ENCODE data around the gene OLFML1.

OLFML1 gene

GRCh38 chr11:7449211-7449840, 36.0 kb upstream of the OLFML1 start:
- Histone ChIP-seq H3K4me3 (ENCODE audit: low read depth in 1 of 2, low read length in 2 of 2) (no peak overlapping the region), H3K36me3 (ENCODE audit: control insufficient read depth in 1 of 2, insufficient read depth in 2 of 2, low read length in 2 of 2) (no peaks in the 10 kb centered on the region), H3K27ac (ENCODE audit: low read depth, low read length) (no peak overlapping the region), H3K9me3 (ENCODE audit: control insufficient read depth in 1 of 2, low read length in 2 of 2) (no peaks in the 10 kb centered on the region), H3K9ac (ENCODE audit: low read depth in 1 of 2, low read length in 2 of 2) (no peak overlapping the region), H3K4me1 (ENCODE audit: control insufficient read depth in 1 of 2, insufficient read depth in 2 of 2, low read length in 2 of 2) (peaks cover 0 to 7% of the 10 kb centered on the region in 2 donors), H3K27me3 (ENCODE audit: control insufficient read depth in 1 of 2, insufficient read depth in 2 of 2, low read length in 2 of 2) (no peaks in the 10 kb centered on the region)

- Histone ChIP-seq H3K27me3 (ENCODE audit: control insufficient read depth in 1 of 2, insufficient read depth in 2 of 2, low read length in 2 of 2) (no peaks in the 10 kb centered on the region), H3K9ac (ENCODE audit: low read depth in 1 of 2, low read length in 2 of 2) (no peak overlapping the region), H3K9me3 (ENCODE audit: control insufficient read depth in 1 of 2, low read length in 2 of 2) (no peaks in the 10 kb centered on the region), H3K36me3 (ENCODE audit: control insufficient read depth in 1 of 2, insufficient read depth in 2 of 2, low read length in 2 of 2) (no peaks in the 10 kb centered on the region), H3K27ac (ENCODE audit: low read depth, low read length) (no peak overlapping the region), H3K4me3 (ENCODE audit: low read depth in 1 of 2, low read length in 2 of 2) (no peak overlapping the region), H3K4me1 (ENCODE audit: control insufficient read depth in 1 of 2, insufficient read depth in 2 of 2, low read length in 2 of 2) (peaks cover 0 to 7% of the 10 kb centered on the region in 2 donors)
Observed at GRCh38 chr11:7449841-7450214, 35.5 kb upstream of the OLFML1 start.

- H3K4me1 ChIP-seq (ENCODE audit: control insufficient read depth in 1 of 2, insufficient read depth in 2 of 2, low read length in 2 of 2) = peaks cover 0 to 7% of the 10 kb centered on the region in 2 donors
- no peaks in the 10 kb centered on the region for H3K9me3 ChIP-seq (ENCODE audit: control insufficient read depth in 1 of 2, low read length in 2 of 2)
- no peaks in the 10 kb centered on the region for H3K27me3 ChIP-seq (ENCODE audit: control insufficient read depth in 1 of 2, insufficient read depth in 2 of 2, low read length in 2 of 2)
- H3K36me3 ChIP-seq (ENCODE audit: control insufficient read depth in 1 of 2, insufficient read depth in 2 of 2, low read length in 2 of 2) = no peaks in the 10 kb centered on the region
- H3K4me3 ChIP-seq (ENCODE audit: low read depth in 1 of 2, low read length in 2 of 2) = no peak overlapping the region
- no peak overlapping the region for H3K9ac ChIP-seq (ENCODE audit: low read depth in 1 of 2, low read length in 2 of 2)
- H3K27ac ChIP-seq (ENCODE audit: low read depth, low read length) = no peak overlapping the region
Observed at GRCh38 chr11:7450836-7451235, 34.5 kb upstream of the OLFML1 start.

- Histone ChIP-seq H3K36me3 (ENCODE audit: control insufficient read depth in 1 of 2, insufficient read depth in 2 of 2, low read length in 2 of 2) (no peaks in the 10 kb centered on the region), H3K9ac (ENCODE audit: low read depth in 1 of 2, low read length in 2 of 2) (no peak overlapping the region), H3K4me1 (ENCODE audit: control insufficient read depth in 1 of 2, insufficient read depth in 2 of 2, low read length in 2 of 2) (peaks cover 0 to 7% of the 10 kb centered on the region in 2 donors), H3K4me3 (ENCODE audit: low read depth in 1 of 2, low read length in 2 of 2) (no peak overlapping the region), H3K27me3 (ENCODE audit: control insufficient read depth in 1 of 2, insufficient read depth in 2 of 2, low read length in 2 of 2) (no peaks in the 10 kb centered on the region), H3K9me3 (ENCODE audit: control insufficient read depth in 1 of 2, low read length in 2 of 2) (no peaks in the 10 kb centered on the region), H3K27ac (ENCODE audit: low read depth, low read length) (no peak overlapping the region)
Observed at GRCh38 chr11:7451520-7451919, 33.8 kb upstream of the OLFML1 start.

- no peaks in the 10 kb centered on the region for H3K27me3 ChIP-seq (ENCODE audit: control insufficient read depth in 1 of 2, insufficient read depth in 2 of 2, low read length in 2 of 2)
- no peaks in the 10 kb centered on the region for H3K9me3 ChIP-seq (ENCODE audit: control insufficient read depth in 1 of 2, low read length in 2 of 2)
- peaks cover 0 to 7% of the 10 kb centered on the region in 2 donors for H3K4me1 ChIP-seq (ENCODE audit: control insufficient read depth in 1 of 2, insufficient read depth in 2 of 2, low read length in 2 of 2)
- no peak overlapping the region for H3K4me3 ChIP-seq (ENCODE audit: low read depth in 1 of 2, low read length in 2 of 2)
- H3K27ac ChIP-seq (ENCODE audit: low read depth, low read length) = no peak overlapping the region
- H3K9ac ChIP-seq (ENCODE audit: low read depth in 1 of 2, low read length in 2 of 2) = no peak overlapping the region
- no peaks in the 10 kb centered on the region for H3K36me3 ChIP-seq (ENCODE audit: control insufficient read depth in 1 of 2, insufficient read depth in 2 of 2, low read length in 2 of 2)
Observed at GRCh38 chr11:7451952-7452494, 33.3 kb upstream of the OLFML1 start.

GRCh38 chr11:7454854-7455253, 30.5 kb upstream of the OLFML1 start:
- Histone ChIP-seq H3K9ac (ENCODE audit: low read depth in 1 of 2, low read length in 2 of 2) (no peak overlapping the region), H3K4me3 (ENCODE audit: low read depth in 1 of 2, low read length in 2 of 2) (no peak overlapping the region), H3K4me1 (ENCODE audit: control insufficient read depth in 1 of 2, insufficient read depth in 2 of 2, low read length in 2 of 2) (no peaks in the 10 kb centered on the region), H3K36me3 (ENCODE audit: control insufficient read depth in 1 of 2, insufficient read depth in 2 of 2, low read length in 2 of 2) (no peaks in the 10 kb centered on the region), H3K9me3 (ENCODE audit: control insufficient read depth in 1 of 2, low read length in 2 of 2) (no peaks in the 10 kb centered on the region), H3K27ac (ENCODE audit: low read depth, low read length) (no peak overlapping the region), H3K27me3 (ENCODE audit: control insufficient read depth in 1 of 2, insufficient read depth in 2 of 2, low read length in 2 of 2) (no peaks in the 10 kb centered on the region)

- no peak overlapping the region for H3K4me3 ChIP-seq (ENCODE audit: low read depth in 1 of 2, low read length in 2 of 2)
- no peaks in the 10 kb centered on the region for H3K27me3 ChIP-seq (ENCODE audit: control insufficient read depth in 1 of 2, insufficient read depth in 2 of 2, low read length in 2 of 2)
- no peak overlapping the region for H3K9ac ChIP-seq (ENCODE audit: low read depth in 1 of 2, low read length in 2 of 2)
Observed at GRCh38 chr11:7457211-7457610, 28.1 kb upstream of the OLFML1 start.

GRCh38 chr11:7462706-7463105, 22.6 kb upstream of the OLFML1 start:
- H3K9ac ChIP-seq (ENCODE audit: low read depth in 1 of 2, low read length in 2 of 2) = no peak overlapping the region
- no peaks in the 10 kb centered on the region for H3K36me3 ChIP-seq (ENCODE audit: control insufficient read depth in 1 of 2, insufficient read depth in 2 of 2, low read length in 2 of 2)
- no peaks in the 10 kb centered on the region for H3K4me1 ChIP-seq (ENCODE audit: control insufficient read depth in 1 of 2, insufficient read depth in 2 of 2, low read length in 2 of 2)
- H3K27ac ChIP-seq (ENCODE audit: low read depth, low read length) = no peak overlapping the region
- H3K4me3 ChIP-seq (ENCODE audit: low read depth in 1 of 2, low read length in 2 of 2) = no peak overlapping the region
- no peaks in the 10 kb centered on the region for H3K9me3 ChIP-seq (ENCODE audit: control insufficient read depth in 1 of 2, low read length in 2 of 2)
- no peaks in the 10 kb centered on the region for H3K27me3 ChIP-seq (ENCODE audit: control insufficient read depth in 1 of 2, insufficient read depth in 2 of 2, low read length in 2 of 2)

More at GRCh38 chr11:7457211-7457610, 28.1 kb upstream of the OLFML1 start:
- Histone ChIP-seq H3K4me1 (ENCODE audit: control insufficient read depth in 1 of 2, insufficient read depth in 2 of 2, low read length in 2 of 2) (no peaks in the 10 kb centered on the region), H3K27ac (ENCODE audit: low read depth, low read length) (no peak overlapping the region), H3K9me3 (ENCODE audit: control insufficient read depth in 1 of 2, low read length in 2 of 2) (no peaks in the 10 kb centered on the region), H3K36me3 (ENCODE audit: control insufficient read depth in 1 of 2, insufficient read depth in 2 of 2, low read length in 2 of 2) (no peaks in the 10 kb centered on the region)

GRCh38 chr11:7467652-7468051, 17.7 kb upstream of the OLFML1 start:
- Histone ChIP-seq H3K36me3 (ENCODE audit: control insufficient read depth in 1 of 2, insufficient read depth in 2 of 2, low read length in 2 of 2) (no peaks in the 10 kb centered on the region), H3K9ac (ENCODE audit: low read depth in 1 of 2, low read length in 2 of 2) (no peak overlapping the region), H3K4me1 (ENCODE audit: control insufficient read depth in 1 of 2, insufficient read depth in 2 of 2, low read length in 2 of 2) (no peaks in the 10 kb centered on the region), H3K4me3 (ENCODE audit: low read depth in 1 of 2, low read length in 2 of 2) (no peak overlapping the region), H3K27me3 (ENCODE audit: control insufficient read depth in 1 of 2, insufficient read depth in 2 of 2, low read length in 2 of 2) (no peaks in the 10 kb centered on the region), H3K27ac (ENCODE audit: low read depth, low read length) (no peak overlapping the region), H3K9me3 (ENCODE audit: control insufficient read depth in 1 of 2, low read length in 2 of 2) (no peaks in the 10 kb centered on the region)

- Histone ChIP-seq H3K27me3 (ENCODE audit: control insufficient read depth in 1 of 2, insufficient read depth in 2 of 2, low read length in 2 of 2) (no peaks in the 10 kb centered on the region), H3K36me3 (ENCODE audit: control insufficient read depth in 1 of 2, insufficient read depth in 2 of 2, low read length in 2 of 2) (no peaks in the 10 kb centered on the region), H3K9ac (ENCODE audit: low read depth in 1 of 2, low read length in 2 of 2) (no peak overlapping the region)
Observed at GRCh38 chr11:7469351-7469865, 15.9 kb upstream of the OLFML1 start.

More at GRCh38 chr11:7469351-7469865, 15.9 kb upstream of the OLFML1 start:
- Histone ChIP-seq H3K27ac (ENCODE audit: low read depth, low read length) (no peak overlapping the region), H3K9me3 (ENCODE audit: control insufficient read depth in 1 of 2, low read length in 2 of 2) (no peaks in the 10 kb centered on the region), H3K4me3 (ENCODE audit: low read depth in 1 of 2, low read length in 2 of 2) (no peak overlapping the region), H3K4me1 (ENCODE audit: control insufficient read depth in 1 of 2, insufficient read depth in 2 of 2, low read length in 2 of 2) (no peaks in the 10 kb centered on the region)

Data from duodenal mucosa (tissue), 2 donors.